ENCODE data around the gene TMEM108.

DNA sequence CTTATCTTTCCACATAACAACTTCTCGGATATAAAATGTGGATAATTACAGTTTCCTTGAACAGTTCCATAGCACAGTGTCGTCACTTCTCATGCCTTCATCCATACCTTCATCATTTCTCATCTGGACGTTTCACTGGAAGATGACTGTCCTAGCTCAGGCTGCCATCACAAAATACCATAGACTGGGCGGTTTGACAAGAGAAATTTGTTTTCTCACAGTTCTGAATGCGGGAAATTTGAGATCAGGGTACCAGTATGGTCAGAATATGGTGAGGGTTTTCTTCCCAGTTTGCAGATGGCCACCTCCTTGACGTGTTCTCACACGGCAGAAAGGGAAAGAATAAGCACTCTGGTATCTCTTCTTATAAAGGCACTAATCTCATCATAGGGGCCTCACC is 42.8 kb downstream of the TMEM108 start:
- TF ChIP-seq, protein P1, sequence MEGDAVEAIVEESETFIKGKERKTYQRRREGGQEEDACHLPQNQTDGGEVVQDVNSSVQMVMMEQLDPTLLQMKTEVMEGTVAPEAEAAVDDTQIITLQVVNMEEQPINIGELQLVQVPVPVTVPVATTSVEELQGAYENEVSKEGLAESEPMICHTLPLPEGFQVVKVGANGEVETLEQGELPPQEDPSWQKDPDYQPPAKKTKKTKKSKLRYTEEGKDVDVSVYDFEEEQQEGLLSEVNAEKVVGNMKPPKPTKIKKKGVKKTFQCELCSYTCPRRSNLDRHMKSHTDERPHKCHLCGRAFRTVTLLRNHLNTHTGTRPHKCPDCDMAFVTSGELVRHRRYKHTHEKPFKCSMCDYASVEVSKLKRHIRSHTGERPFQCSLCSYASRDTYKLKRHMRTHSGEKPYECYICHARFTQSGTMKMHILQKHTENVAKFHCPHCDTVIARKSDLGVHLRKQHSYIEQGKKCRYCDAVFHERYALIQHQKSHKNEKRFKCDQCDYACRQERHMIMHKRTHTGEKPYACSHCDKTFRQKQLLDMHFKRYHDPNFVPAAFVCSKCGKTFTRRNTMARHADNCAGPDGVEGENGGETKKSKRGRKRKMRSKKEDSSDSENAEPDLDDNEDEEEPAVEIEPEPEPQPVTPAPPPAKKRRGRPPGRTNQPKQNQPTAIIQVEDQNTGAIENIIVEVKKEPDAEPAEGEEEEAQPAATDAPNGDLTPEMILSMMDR (conservative IDR thresholded peaks at IDR 0.05), result no peak
- no peak for TF ChIP-seq ZFX (IDR thresholded peaks at IDR 0.05)
